Fibroblast of lung (primary cell): ENCODE data around the gene MAPK8. TPM values are rescaled to one million over a fixed set of nuclear protein-coding genes. Genes with fewer than 3 reads are reported as not detected.

ENCODE experiments used
- DNase-seq, 2 donors: peaks; one replicate each; pipeline versions ENCODE4 v3.0.0 to v3.0.0-alpha.2; 2010; ENCODE audit warnings: low read depth in 2 of 2
- H2AFZ ChIP-seq: 2 replicates; pipeline ENCODE4 v1.5.1; 2012; ENCODE audit warnings: low read length, control low read depth, inconsistent platforms
- H3K27ac ChIP-seq: 2 replicates; pipeline ENCODE4 v1.5.1; 2011; ENCODE audit warnings: low read length, control low read depth; ENCODE audit not compliant: insufficient read depth
- H3K27me3 ChIP-seq: 2 replicates; pipeline ENCODE4 v1.5.1; 2011; ENCODE audit warnings: mild to moderate bottlenecking, low read length; ENCODE audit not compliant: control insufficient read depth, insufficient read depth
- H3K36me3 ChIP-seq: 2 replicates; pipeline ENCODE4 v1.5.1; 2011; ENCODE audit warnings: low read length; ENCODE audit not compliant: control insufficient read depth, insufficient read depth
- H3K4me1 ChIP-seq: 2 replicates; pipeline ENCODE4 v1.5.1; 2011; ENCODE audit warnings: low read length; ENCODE audit not compliant: control insufficient read depth, insufficient read depth; ENCODE audit errors: extremely low read depth
- H3K4me2 ChIP-seq: 2 replicates; pipeline ENCODE4 v1.5.1; 2011; ENCODE audit warnings: low read length, control low read depth; ENCODE audit not compliant: insufficient read depth; ENCODE audit errors: extremely low read depth
- H3K4me3 ChIP-seq, 4 experiments: fragments of 200-600 bp in 1 of 4; sonication (generic) in 1 of 4; replicated peaks in 1 of 4; 2 replicates each; pipeline ENCODE4 v1.5.1; 2011 to 2016; ENCODE audit warnings: low read length in 4 of 4, low read depth in 3 of 4, mild to moderate bottlenecking in 3 of 4, control low read depth in 2 of 4, inconsistent platforms in 1 of 4, mixed read lengths in 1 of 4; ENCODE audit not compliant: insufficient read depth in 1 of 4; ENCODE audit errors: control extremely low read depth in 1 of 4
- H3K79me2 ChIP-seq: 2 replicates; pipeline ENCODE4 v1.5.1; 2012; ENCODE audit warnings: mild to moderate bottlenecking, low read length, inconsistent platforms; ENCODE audit not compliant: control insufficient read depth, insufficient read depth
- H3K9ac ChIP-seq: 2 replicates; pipeline ENCODE4 v1.5.1; 2011; ENCODE audit warnings: mild to moderate bottlenecking, low read length, control low read depth; ENCODE audit not compliant: insufficient read depth
- H3K9me3 ChIP-seq: 2 replicates; pipeline ENCODE4 v1.5.1; 2012; ENCODE audit warnings: low read depth, low read length; ENCODE audit not compliant: control insufficient read depth, insufficient read depth
- H4K20me1 ChIP-seq: 2 replicates; pipeline ENCODE4 v1.5.1; 2011; ENCODE audit warnings: low read length; ENCODE audit not compliant: control insufficient read depth, insufficient read depth; ENCODE audit errors: extremely low read depth
- EZH2 ChIP-seq: IDR thresholded peaks from 2 replicates; pipeline ENCODE4 v1.5.1; 2012; ENCODE audit warnings: low read length, control low read depth, mild to moderate bottlenecking; ENCODE audit errors: missing control alignments
- polyA plus RNA-seq, 2 donors: library from polyadenylated mRNA; depleted of rRNA in 1 of 2; stranded (reverse) in 1 of 2; unstranded in 1 of 2; fragments of >200 nt; gene quantifications; 2 replicates each; pipeline ENCODE4 v1.2.1, GENCODE V29; 2011 to 2012; ENCODE audit warnings: missing spikeins in 1 of 2
- total RNA-seq: library from RNA; depleted of rRNA; stranded (reverse); fragments of >200 nt; gene quantifications from 2 replicates; pipeline ENCODE4 v1.2.1, GENCODE V29; 2014
- TF ChIP-seq, protein P1 (sequence below), 2 donors: IDR thresholded peaks in 1 of 2; conservative IDR thresholded peaks in 1 of 2; 1 replicate in 1 of 2; 2 replicates in 1 of 2; pipeline ENCODE4 v1.5.1; 2011 to 2012; ENCODE audit warnings: low read length in 2 of 2, control low read depth in 1 of 2, inconsistent platforms in 1 of 2, low read depth in 1 of 2, mild to moderate bottlenecking in 1 of 2

The MAPK8 gene
- total and polyA plus RNA-seq, 2 donors (not counting 1 experiment from before 2014, with no cell fraction given) = 29.4 to 53.7 TPM

DNA sequence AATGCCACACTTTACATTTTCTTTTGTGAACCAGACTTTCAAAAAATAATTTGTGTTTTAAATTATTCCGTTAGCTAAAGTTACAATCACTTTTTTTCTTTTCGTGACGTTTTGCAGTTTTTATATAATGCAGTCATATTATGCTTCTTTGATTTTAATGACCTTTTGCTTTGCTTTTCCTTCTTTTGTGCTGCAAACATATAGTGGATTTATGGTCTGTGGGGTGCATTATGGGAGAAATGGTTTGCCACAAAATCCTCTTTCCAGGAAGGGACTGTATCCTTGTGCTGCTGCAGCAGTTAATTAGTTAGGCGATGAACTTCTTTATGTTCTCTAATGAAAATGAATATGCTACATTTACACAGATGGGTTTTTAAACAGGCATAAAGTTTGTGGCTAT, 117.4 kb downstream of the MAPK8 start:
- no peak for DNase-seq
- no peaks in the 10 kb centered on the region for H3K36me3 ChIP-seq
- H2AFZ ChIP-seq = no peak overlapping the region
- no peak overlapping the region for H3K4me2 ChIP-seq
- no peaks in the 10 kb centered on the region for H3K9me3 ChIP-seq
- H3K27ac ChIP-seq = no peak overlapping the region
- H3K79me2 ChIP-seq = no peaks in the 10 kb centered on the region
- no peak overlapping the region for H3K9ac ChIP-seq
- no peak overlapping the region for H3K4me3 ChIP-seq
- no peaks in the 10 kb centered on the region for H3K4me1 ChIP-seq
- H3K27me3 ChIP-seq = no peaks in the 10 kb centered on the region
- H4K20me1 ChIP-seq = no peaks in the 10 kb centered on the region
- TF ChIP-seq, protein P1, sequence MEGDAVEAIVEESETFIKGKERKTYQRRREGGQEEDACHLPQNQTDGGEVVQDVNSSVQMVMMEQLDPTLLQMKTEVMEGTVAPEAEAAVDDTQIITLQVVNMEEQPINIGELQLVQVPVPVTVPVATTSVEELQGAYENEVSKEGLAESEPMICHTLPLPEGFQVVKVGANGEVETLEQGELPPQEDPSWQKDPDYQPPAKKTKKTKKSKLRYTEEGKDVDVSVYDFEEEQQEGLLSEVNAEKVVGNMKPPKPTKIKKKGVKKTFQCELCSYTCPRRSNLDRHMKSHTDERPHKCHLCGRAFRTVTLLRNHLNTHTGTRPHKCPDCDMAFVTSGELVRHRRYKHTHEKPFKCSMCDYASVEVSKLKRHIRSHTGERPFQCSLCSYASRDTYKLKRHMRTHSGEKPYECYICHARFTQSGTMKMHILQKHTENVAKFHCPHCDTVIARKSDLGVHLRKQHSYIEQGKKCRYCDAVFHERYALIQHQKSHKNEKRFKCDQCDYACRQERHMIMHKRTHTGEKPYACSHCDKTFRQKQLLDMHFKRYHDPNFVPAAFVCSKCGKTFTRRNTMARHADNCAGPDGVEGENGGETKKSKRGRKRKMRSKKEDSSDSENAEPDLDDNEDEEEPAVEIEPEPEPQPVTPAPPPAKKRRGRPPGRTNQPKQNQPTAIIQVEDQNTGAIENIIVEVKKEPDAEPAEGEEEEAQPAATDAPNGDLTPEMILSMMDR (conservative IDR thresholded peaks at IDR 0.05 in 1 of 2, IDR thresholded peaks at IDR 0.05 in 1 of 2; ENCODE audit: low read depth in 1 of 2, low read length in 2 of 2) = no peak
- no peak for TF ChIP-seq EZH2

DNA sequence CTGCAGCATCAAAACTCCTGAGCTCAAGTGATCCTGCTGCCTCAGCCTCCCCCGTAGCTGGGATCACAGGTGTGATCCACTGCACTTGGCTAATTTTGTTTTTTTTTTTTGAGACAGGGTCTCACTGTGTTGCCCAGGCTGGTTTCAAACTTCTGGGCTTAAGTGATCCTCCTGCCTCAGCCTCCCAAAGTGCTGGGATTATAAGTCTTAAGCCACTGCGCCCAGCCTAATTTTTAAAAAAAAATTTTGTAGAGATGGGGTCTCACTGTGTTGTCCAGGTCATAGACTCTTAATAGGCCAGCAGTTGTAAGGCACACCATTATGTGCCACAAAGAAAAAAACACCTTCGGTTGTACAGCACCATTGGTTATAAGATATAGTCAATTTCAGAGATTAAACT, 122.4 kb downstream of the MAPK8 start:
- Histone ChIP-seq H3K4me3 (no peak overlapping the region), H3K9me3 (no peaks in the 10 kb centered on the region), H2AFZ (no peak overlapping the region), H3K36me3 (no peaks in the 10 kb centered on the region), H4K20me1 (no peaks in the 10 kb centered on the region), H3K4me1 (no peaks in the 10 kb centered on the region), H3K9ac (no peak overlapping the region), H3K79me2 (no peaks in the 10 kb centered on the region), H3K4me2 (no peak overlapping the region), H3K27me3 (no peaks in the 10 kb centered on the region), H3K27ac (no peak overlapping the region)
- TF ChIP-seq EZH2 = no peak
- TF ChIP-seq, protein P1 (conservative IDR thresholded peaks at IDR 0.05 in 1 of 2, IDR thresholded peaks at IDR 0.05 in 1 of 2; ENCODE audit: low read depth in 1 of 2, low read length in 2 of 2) = no peak
- DNase-seq = no peak

DNA sequence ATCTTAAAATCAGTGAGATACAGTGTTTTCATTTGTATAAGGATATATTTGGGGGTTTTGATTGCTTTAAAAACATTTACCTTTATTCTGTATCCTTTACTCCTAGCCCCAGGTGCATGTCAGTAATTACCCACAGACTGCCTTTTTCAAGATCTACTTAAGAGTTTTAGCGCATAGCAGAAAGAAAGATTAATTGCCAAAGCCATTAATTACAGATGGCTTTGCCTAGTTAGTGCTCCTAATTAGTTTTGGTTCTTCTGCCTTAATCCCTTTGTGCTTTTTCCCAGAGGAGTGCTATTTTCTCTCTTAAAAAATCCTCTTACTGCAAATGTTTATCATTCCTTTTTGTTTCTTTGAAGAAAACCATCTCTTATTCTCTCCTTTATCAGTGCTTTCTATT, 122.8 kb downstream of the MAPK8 start:
- Histone ChIP-seq H3K9ac (no peak overlapping the region), H3K36me3 (no peaks in the 10 kb centered on the region), H4K20me1 (no peaks in the 10 kb centered on the region), H3K27me3 (no peaks in the 10 kb centered on the region), H3K9me3 (no peaks in the 10 kb centered on the region), H2AFZ (no peak overlapping the region), H3K27ac (no peak overlapping the region), H3K4me2 (no peak overlapping the region), H3K4me3 (no peak overlapping the region), H3K79me2 (no peaks in the 10 kb centered on the region), H3K4me1 (no peaks in the 10 kb centered on the region)
- DNase-seq = no peak
- TF ChIP-seq, protein P1 (conservative IDR thresholded peaks at IDR 0.05 in 1 of 2, IDR thresholded peaks at IDR 0.05 in 1 of 2; ENCODE audit: low read depth in 1 of 2, low read length in 2 of 2) = no peak
